Right lobe of liver (tissue), 4 donors: ENCODE results near the gene PHAF1.

Experiments used
- CTCF ChIP-seq, 4 donors: fragments of 200-600 bp in 3 of 4; fragments of 450-650 bp in 1 of 4; IDR thresholded peaks; one replicate each; pipeline versions ENCODE4 v1.5.1 to v1.8.0; 2016 to 2022; ENCODE audit warnings: antibody characterized with exemption in 4 of 4, mild to moderate bottlenecking in 2 of 4
- POLR2A ChIP-seq: fragments of 450-650 bp; IDR thresholded peaks from one replicate; pipeline ENCODE4 v1.6.1; 2017; ENCODE audit warnings: antibody characterized with exemption, mild to moderate bottlenecking
- donor health status: DM: no; HTN: no; CAD: no.
- donor health status: DM: no; HTN: no; CAD: no.
- donor health status: DM: no; HTN: yes; CAD: no.

DNA sequence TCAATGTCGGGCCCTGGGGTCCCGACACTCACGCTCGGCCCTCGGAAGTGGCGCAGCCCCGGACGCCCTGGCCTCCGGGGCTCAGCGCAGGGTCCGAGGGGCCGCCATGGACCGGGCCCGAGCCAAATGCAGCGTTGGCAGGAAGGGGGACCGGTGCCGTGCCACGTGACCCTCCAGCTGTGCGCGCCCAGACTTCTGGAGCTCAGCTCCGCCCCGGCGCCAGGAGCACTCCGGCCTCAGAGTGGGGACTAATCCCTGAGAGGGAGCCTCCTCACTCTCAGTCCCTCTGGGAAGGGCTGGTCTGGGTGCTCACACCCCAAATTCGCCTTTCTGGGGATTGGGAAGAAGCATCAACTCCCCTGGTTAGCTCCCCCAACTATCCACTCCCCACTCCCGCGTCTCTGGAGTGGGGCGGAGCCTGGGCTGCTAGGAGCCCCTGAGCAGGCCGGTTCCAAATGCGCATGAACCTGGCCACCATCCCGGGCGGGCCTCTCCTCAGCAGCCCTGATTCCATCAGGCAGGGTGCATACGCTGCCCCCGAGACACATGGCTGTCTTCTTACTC is 41.2 kb downstream of the PHAF1 start, which contains the start of gene B3GNT9:
- TF ChIP-seq POLR2A (no peak), CTCF (IDR thresholded peaks at IDR 0.05) (no peak)
